WI38 (cell line): ENCODE measurements around the gene LRRK1.

Experiments used
- H3K4me3 ChIP-seq: 2 replicates; pipeline ENCODE4 v1.5.1; 2011; ENCODE audit warnings: low read depth, mild to moderate bottlenecking, control low read depth, low read length
- CTCF ChIP-seq: IDR thresholded peaks from 2 replicates; pipeline ENCODE4 v1.5.1; 2012; ENCODE audit warnings: low read depth, mild to moderate bottlenecking, control low read depth, low read length

Gene LRRK1

GRCh38 chr15:101037090-101037830 lies 118.1 kb downstream of the LRRK1 start:
- no peak for TF ChIP-seq CTCF
- no peak overlapping the region for H3K4me3 ChIP-seq

- TF ChIP-seq CTCF: no peak
These were observed 119.3 kb downstream of the LRRK1 start for GRCh38 chr15:101038327-101039003.

GRCh38 chr15:101039461-101039860 lies 120.3 kb downstream of the LRRK1 start:
- TF ChIP-seq CTCF: no peak
- no peak overlapping the region for H3K4me3 ChIP-seq

More at GRCh38 chr15:101038327-101039003, 119.3 kb downstream of the LRRK1 start:
- H3K4me3 ChIP-seq: no peak overlapping the region

GRCh38 chr15:101042320-101042719 lies 123.2 kb downstream of the LRRK1 start:
- no peak overlapping the region for H3K4me3 ChIP-seq
- no peak for TF ChIP-seq CTCF

- H3K4me3 ChIP-seq: no peak overlapping the region
- no peak for TF ChIP-seq CTCF
These were observed 123.9 kb downstream of the LRRK1 start for GRCh38 chr15:101043011-101043410.

- H3K4me3 ChIP-seq: no peak overlapping the region
These were observed 124.9 kb downstream of the LRRK1 start for GRCh38 chr15:101043911-101044624.

More at GRCh38 chr15:101043911-101044624, 124.9 kb downstream of the LRRK1 start:
- no peak for TF ChIP-seq CTCF
